PFSK-1 (cell line): Measurements from ENCODE around the gene CLBA1.

Source experiments
- POLR2AphosphoS5 ChIP-seq: IDR thresholded peaks from 2 replicates; pipeline ENCODE4 v1.6.1; 2012; ENCODE audit warnings: low read depth, mild to moderate bottlenecking, control low read depth, low read length, moderate library complexity
- SIN3A ChIP-seq: IDR thresholded peaks from 2 replicates; pipeline ENCODE4 v1.6.1; 2012; ENCODE audit warnings: mild to moderate bottlenecking, low read length, moderate library complexity, borderline replicate concordance; ENCODE audit not compliant: insufficient read depth
- TAF1 ChIP-seq: IDR thresholded peaks from 2 replicates; pipeline ENCODE4 v1.6.1; 2012; ENCODE audit warnings: low read length, control low read depth, borderline replicate concordance; ENCODE audit not compliant: insufficient read depth

DNA sequence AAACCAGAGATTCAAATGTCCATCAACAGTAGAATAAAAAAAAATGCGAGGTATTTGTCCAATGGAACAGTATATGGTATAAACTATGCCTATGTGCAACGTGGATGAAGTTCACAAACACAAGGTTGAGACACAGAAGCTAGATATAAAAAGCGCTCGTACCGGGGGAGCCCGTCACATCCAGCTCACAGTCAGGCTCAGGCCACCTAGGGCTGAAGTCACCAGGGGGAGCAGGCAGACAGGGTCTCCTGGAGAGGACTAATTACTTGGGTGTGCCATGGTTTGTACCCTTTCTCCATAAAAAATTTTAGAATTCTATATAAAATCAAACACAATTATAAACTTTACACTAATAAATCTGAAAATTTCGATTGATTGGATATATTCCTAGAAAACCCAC, 21.0 kb upstream of the CLBA1 start:
- TF ChIP-seq SIN3A (no peak), POLR2AphosphoS5 (no peak), TAF1 (no peak)
